T47D (cell line): ENCODE results near the gene RIN1.
"Not testable (repeated sequence)": the region's sequence is repeated elsewhere in the genome, so short reads cannot be mapped to it uniquely, and the experiment has no call there.

Experiments used
- DNase-seq, 2 experiments: peaks; one replicate each; pipeline versions ENCODE4 v3.0.0 to v3.0.0-alpha.2; 2011 to 2012; ENCODE audit warnings: low read depth in 1 of 2, low spot score in 1 of 2
- JUND ChIP-seq: IDR thresholded peaks from 2 replicates; pipeline ENCODE4 v1.6.1; 2012; ENCODE audit warnings: low read depth
- in situ Hi-C: cut with HindIII; loops from 2 replicates; pipeline ENCODE4 v1.10.0; 2016; ENCODE audit warnings: low sequenced_read_pairs, low pct_unique_long_range_greater_than_20kb

The RIN1 gene

DNA sequence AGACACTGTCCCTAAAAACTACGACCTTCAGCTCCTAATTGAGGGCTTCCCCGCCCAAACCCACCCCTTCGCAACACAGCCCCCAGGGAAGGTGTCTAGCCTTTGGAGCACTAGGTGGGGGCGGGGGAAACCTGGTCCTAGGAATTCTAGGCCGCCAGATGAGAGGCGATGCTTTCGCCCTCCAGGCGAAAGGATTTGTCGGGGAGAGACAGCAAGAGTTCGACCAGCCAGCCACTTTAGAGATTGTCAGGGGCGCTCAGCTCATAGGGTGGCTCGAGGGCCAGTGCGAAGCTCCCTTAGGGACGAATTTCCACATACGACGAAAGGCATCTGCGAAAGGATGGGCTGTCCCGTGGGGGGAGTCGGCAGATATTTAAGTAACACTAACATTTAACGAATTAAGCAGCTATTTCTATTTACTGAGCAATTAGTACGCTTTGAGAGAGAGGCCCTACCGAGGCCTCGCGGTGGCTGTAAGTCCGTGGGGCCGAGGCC, 24.7 kb downstream of the RIN1 start:
- in situ Hi-C loops: no loop called here
- no peak for DNase-seq
- no peak for TF ChIP-seq JUND

DNA sequence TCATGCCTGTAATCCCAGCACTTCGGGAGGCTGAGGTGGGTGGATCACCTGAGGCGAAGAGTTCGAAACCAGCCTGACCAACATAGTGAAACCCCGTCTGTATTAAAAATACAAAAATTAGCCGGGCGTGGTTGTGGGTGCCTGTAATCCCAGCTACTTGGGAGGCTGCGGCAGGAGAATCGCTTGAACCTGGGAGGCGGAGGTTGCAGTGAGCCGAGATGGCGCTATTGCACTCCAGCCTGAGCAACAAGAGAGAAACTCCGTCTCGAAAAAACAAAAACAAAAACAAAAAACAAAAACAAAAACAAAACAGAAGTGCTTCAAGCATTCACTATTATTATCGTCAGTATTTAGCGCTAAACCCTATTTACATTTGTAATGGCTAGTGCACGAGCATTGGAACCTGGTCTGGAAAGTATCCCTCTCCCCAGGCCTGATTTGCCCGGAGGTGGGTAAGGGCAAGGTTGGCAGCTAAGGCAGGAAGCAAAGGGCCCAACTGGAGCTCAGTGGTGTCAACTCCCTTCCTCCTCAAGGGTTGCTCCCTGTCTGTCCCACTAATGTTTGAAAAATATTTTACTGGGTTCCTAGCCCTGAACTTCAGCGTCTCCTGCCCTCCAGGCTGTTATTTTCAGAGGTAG, 25.3 kb downstream of the RIN1 start:
- DNase-seq, in situ Hi-C loops: not testable (repeated sequence)

DNA sequence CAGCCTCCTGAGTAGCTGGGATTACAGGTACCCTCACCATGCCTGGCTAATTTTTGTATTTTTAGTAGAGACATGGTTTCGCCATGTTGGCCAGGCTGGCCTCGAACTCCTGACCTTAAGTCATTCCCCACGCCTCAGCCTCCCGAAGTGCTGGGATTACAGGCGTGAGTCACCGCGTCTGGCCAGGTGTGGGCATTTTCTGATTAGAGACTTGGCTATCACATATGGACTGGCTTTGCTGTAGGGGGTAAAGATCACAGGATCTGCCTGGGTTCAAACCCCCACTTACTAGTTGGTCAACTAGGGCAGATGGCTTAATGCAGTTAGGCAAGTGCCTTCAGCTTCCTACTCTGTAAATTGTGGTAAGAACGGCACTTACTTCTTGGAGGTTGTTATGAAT, 25.9 kb downstream of the RIN1 start:
- in situ Hi-C loops: no loop called here
- no peak for TF ChIP-seq JUND
- no peak for DNase-seq

DNA sequence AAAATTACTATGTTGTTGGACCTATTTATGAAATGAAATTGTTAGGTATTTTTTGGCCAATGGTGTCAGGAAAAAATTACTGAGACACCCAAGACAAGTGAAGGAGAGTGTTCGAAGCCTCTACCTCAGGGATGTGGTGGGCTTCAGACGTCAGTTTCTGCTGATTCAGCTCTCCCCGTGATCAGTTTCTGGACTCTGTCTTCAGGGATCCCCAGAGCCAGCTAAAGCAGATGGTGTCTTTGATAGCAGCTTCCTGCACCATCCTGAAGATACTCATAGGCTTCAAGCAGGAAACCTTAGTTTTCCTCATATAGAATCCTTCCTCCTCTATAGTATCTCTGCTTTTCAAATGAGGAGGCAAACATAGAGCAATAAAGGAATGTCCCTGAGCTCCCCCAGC, 26.8 kb downstream of the RIN1 start:
- in situ Hi-C loops: no loop called here
- no peak for TF ChIP-seq JUND
- no peak for DNase-seq

DNA sequence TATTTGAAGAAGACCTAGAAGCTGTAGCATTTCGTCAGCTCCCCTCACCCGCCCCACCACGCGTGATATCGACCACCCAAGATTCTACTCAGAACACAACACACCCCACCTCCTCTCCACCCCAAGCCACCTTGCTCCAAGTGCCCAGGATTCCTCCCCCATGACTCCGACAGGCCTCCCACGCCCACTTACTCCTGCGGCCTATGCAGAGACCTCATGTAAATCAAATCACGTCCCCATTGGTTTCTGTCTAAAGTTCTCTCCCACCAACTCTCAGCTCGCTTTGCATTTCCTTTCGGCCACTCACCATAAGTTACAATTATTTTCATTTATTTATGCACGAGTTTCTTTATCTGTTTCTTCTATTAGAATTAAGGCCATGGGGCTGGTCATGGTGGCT, 33.6 kb downstream of the RIN1 start:
- in situ Hi-C loops: no loop called here
- DNase-seq: no peak

DNA sequence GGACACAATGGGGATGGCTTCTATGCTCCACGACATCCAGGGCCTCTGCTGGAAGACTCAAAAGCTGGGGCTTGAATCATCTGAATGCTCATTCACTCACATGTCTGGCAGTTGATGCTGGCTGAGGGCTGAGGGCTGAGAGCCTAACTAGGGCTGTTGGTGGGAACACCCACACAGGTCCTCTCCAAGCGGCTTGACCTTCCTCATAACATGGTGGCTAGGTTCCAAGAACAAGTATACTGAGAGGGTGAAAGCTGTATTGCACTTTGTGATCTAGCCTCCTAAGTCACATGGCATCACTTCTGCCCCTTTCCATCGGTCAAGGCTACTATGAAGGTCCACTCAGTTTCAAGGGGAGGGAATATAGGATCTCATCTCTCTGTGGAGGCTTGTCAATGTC, 37.0 kb downstream of the RIN1 start:
- DNase-seq: no peak
- in situ Hi-C loops: no loop called here
- no peak for TF ChIP-seq JUND

More for the DNA sequence above, 33.6 kb downstream of the RIN1 start:
- TF ChIP-seq JUND: no peak

DNA sequence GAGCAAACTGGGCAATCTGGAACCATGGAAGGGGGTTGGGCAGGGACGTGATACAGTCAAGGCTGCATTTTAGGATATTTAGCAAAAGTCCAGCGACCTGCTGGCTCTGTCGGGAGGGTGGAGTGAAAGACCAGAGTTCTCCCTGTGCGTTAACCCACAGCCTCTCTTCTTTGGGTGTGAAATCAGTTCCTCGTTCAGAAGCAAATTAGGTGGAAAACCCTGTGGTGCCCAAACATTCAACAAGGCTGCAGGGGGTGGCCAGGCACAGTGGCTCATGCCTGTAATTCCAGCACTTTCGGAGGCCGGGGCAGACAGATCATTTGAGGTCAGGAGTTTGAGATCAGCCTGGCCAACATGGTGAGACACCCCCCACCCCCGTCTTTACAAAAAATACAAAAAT, 38.6 kb downstream of the RIN1 start:
- TF ChIP-seq JUND: no peak
- no peak for DNase-seq
- in situ Hi-C loops: no loop called here

DNA sequence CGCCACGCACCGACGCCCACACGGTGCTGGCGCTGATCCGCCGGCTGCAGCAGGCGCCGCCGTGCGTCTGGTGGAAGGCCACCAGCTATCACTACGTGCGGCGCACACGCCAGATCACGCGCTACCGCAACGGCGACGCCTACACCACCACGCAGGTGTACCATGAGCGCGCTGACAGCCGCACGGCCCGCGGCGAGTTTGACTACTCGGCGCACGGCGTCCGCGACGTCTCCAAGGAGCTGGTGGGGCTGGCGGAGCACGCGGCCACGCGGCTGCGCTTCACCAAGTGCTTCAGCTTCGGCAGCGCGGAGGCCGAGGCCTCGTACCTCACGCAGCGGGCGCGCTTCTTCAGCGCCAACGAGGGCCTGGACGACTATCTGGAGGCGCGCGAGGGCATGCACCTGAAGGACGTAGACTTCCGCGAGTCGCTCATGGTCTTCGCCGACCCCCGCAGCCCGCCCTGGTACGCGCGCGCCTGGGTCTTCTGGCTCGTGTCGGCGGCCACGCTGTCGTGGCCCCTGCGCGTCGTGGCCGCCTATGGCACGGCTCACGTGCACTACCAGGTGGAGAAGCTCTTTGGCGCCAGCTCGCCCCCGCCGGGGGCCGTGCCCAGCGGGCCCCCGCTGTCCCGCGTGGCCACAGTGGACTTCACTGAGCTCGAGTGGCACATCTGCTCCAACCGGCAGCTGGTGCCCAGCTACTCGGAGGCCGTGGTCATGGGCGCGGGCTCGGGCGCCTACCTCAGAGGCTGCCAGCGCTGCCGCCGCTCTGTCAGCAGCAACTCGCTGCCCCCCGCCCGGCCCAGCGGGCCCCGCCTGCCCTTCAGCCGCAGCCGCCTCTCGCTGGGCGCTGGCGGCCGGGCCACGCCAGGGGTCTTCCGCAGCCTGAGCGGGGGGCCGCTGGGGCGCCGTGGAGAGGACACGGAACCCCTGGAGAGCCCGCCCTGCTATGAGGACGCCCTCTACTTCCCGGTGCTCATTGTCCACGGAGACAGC, 41.3 kb downstream of the RIN1 start:
- in situ Hi-C loops: no loop called here
- TF ChIP-seq JUND: no peak
- no peak for DNase-seq

DNA sequence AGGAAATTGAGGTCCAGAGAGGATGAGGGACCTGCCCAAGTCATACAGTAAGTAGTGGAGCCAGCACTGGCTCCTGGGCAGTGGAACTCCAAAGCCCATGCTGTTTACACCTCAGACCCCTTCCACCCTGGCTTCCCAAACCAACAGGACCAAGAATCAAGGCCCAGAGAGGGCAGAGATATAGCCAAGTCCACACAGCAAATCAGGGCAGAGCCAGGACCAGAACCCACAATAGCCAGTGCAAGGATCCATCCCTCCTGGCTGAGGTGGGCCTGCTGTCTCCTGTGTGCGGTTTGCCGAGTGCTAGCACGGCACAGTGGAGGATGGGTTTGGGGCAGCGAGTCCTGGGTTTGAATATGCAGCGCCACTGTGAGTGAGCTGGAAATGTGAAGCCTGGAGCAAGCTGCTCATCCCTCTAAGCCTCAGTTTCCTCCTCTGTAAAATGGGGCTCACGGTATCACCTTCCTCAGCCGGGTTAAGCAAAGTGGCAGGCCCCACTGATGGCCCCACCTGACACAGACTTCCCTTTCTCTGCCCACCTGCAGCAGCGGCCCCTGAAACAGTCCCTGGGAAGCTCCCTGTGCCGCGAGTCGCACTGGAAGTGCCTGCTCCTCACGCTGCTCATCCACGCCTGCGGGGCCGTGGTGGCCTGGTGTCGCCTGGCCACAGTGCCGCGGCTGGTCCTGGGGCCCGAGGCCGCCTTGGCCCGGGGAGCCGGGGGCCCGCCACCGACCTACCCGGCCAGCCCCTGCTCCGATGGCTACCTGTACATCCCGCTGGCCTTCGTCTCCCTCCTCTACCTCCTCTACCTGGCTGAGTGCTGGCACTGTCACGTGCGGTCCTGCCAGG, 42.2 kb downstream of the RIN1 start:
- no peak for TF ChIP-seq JUND
- in situ Hi-C loops: no loop called here
- no peak for DNase-seq

DNA sequence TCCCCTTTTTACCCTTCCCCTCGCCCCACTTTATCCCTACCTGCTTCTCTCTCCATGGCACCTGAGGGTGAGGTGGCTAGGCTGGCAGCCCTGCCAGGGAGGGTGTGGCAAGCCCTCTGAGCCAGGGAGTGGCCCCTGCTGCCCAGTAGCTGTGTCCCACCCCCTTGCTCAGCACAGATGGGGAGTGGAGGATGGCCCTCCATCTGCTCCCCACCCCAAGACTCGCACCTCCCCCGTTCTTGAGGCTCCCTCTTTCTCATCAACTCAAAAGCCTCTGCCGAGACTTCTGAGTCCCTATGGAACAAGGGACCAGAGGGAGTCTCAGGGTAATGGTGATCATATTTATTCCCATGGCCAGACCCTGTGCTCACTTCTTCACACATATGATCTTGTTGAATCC, 42.9 kb downstream of the RIN1 start:
- no peak for DNase-seq
- TF ChIP-seq JUND: no peak
- in situ Hi-C loops: no loop called here

DNA sequence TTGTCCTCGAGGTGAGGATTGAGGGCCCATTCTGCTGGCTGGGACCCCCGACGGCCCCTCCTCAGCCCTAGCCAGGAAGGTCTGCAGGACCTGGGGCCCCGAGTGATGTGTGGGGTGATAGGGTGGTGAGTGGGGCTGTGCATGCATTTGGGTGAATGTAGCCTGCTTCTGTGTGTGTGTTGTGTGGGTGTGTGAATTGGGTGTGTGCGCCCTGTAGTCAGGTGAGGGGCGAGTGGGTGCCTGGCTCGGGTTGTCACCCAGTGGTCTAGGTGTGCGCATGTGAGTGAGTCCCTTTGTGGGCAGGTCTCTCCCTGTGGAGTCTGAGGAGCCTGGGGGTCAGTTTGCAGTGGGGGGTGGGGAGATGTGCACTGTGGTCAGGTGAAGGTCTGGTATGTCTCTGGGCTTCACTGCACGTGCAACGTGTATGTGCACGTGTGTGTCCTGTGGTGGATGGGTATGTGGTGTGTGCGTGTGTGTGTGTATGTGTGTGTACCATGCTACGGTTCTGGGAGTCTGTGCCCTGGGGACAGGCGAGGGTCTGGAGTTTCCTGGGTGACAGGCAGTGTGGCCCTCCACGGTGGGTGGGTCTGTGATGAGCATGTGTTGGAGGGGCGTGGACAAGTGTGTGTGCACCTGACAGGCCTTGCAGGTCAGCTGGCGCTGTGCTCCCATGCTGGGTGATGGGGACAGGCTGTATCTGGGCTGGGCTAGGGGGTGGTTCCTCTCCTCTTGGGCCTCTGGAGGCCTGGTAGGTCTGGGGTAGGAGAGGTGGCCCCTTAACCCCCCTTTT, 43.5 kb downstream of the RIN1 start:
- TF ChIP-seq JUND: no peak
- in situ Hi-C loops: no loop called here
- DNase-seq: no peak
